GM18511 (cell line): Measurements from ENCODE around the gene NOS1AP.
"Not testable (repeated sequence)": the region's sequence is repeated elsewhere in the genome, so short reads cannot be mapped to it uniquely, and the experiment has no call there.

Experiments
- ATAC-seq: cut with Tn5 transposase; IDR thresholded peaks from one replicate; pipeline ENCODE4 v1.9.1; 2021; ENCODE audit warnings: mild to moderate bottlenecking, moderate library complexity; ENCODE audit not compliant: unreplicated experiment

The NOS1AP gene

GRCh38 chr1:162191396-162192305 is 122.2 kb downstream of the NOS1AP start:
- ATAC-seq: no peak

- no peak for ATAC-seq
Measured at GRCh38 chr1:162192306-162192678, 122.8 kb downstream of the NOS1AP start.

GRCh38 chr1:162192763-162193162 is 123.3 kb downstream of the NOS1AP start:
- no peak for ATAC-seq

GRCh38 chr1:162193221-162193620 is 123.7 kb downstream of the NOS1AP start:
- ATAC-seq: no peak

GRCh38 chr1:162193815-162194214 is 124.3 kb downstream of the NOS1AP start:
- ATAC-seq: no peak

- no peak for ATAC-seq
Measured at GRCh38 chr1:162195567-162195966, 126.1 kb downstream of the NOS1AP start.

- ATAC-seq: no peak
Measured at GRCh38 chr1:162196387-162196786, 126.9 kb downstream of the NOS1AP start.

GRCh38 chr1:162197041-162197531 is 127.6 kb downstream of the NOS1AP start:
- ATAC-seq: no peak

GRCh38 chr1:162197615-162198421 is 128.3 kb downstream of the NOS1AP start:
- no peak for ATAC-seq

GRCh38 chr1:162200096-162200847 is 130.8 kb downstream of the NOS1AP start:
- no peak for ATAC-seq

- not testable (repeated sequence) for ATAC-seq
Measured at GRCh38 chr1:162201062-162201461, 131.6 kb downstream of the NOS1AP start.

- no peak for ATAC-seq
Measured at GRCh38 chr1:162204129-162204822, 134.8 kb downstream of the NOS1AP start.

- ATAC-seq: no peak
Measured at GRCh38 chr1:162204823-162205155, 135.3 kb downstream of the NOS1AP start.

- no peak for ATAC-seq
Measured at GRCh38 chr1:162206300-162206699, 136.8 kb downstream of the NOS1AP start.

- ATAC-seq: no peak
Measured at GRCh38 chr1:162206749-162207635, 137.5 kb downstream of the NOS1AP start.

GRCh38 chr1:162207862-162208261 is 138.4 kb downstream of the NOS1AP start:
- no peak for ATAC-seq

- ATAC-seq: no peak
Measured at GRCh38 chr1:162210196-162210595, 140.7 kb downstream of the NOS1AP start.

- no peak for ATAC-seq
Measured at GRCh38 chr1:162212713-162213112, 143.2 kb downstream of the NOS1AP start.

GRCh38 chr1:162213281-162213912 is 143.9 kb downstream of the NOS1AP start:
- ATAC-seq: no peak
